ENCODE results near the gene ANXA11. TPM values are rescaled to one million over a fixed set of nuclear protein-coding genes. Genes with fewer than 3 reads are reported as not detected.

ANXA11 gene
- polyA plus RNA-seq, 1 donor from 2014 or later, result not detected

- Histone ChIP-seq H3K9me2 (ENCODE audit: insufficient read depth, low read length) (no peaks in the 10 kb centered on the region), H3K79me2 (replicated peaks; ENCODE audit: insufficient read depth, low read length) (no peaks in the 10 kb centered on the region), H3K4me3 (ENCODE audit: low read length) (no peak overlapping the region), H3K36me3 (ENCODE audit: insufficient read depth, low read length) (no peaks in the 10 kb centered on the region), H4K20me1 (ENCODE audit: insufficient read depth) (no peaks in the 10 kb centered on the region), H3K27ac (ENCODE audit: low read length) (no peak overlapping the region), H3K4me2 (ENCODE audit: low read length) (no peak overlapping the region), H3K9me3 (ENCODE audit: low read length) (no peaks in the 10 kb centered on the region), H2AFZ (ENCODE audit: low read depth, low read length) (no peak overlapping the region), H3K27me3 (ENCODE audit: insufficient read depth, low read depth, low read length) (no peaks in the 10 kb centered on the region), H3K9ac (ENCODE audit: low read length) (no peak overlapping the region), H3F3A (ENCODE audit: insufficient read depth, low read length, poor library complexity, severe bottlenecking) (no peaks in the 10 kb centered on the region)
- TF ChIP-seq CTCF (IDR thresholded peaks at IDR 0.05; ENCODE audit: poor library complexity, severe bottlenecking) (no peak), EP300 (conservative IDR thresholded peaks at IDR 0.05; ENCODE audit: poor library complexity, severe bottlenecking) (no peak), TAF1 (IDR thresholded peaks at IDR 0.05; ENCODE audit: low read depth) (no peak), REST (IDR thresholded peaks at IDR 0.05; ENCODE audit: borderline replicate concordance) (no peak), EZH2 (IDR thresholded peaks at IDR 0.05; ENCODE audit: borderline replicate concordance, insufficient read depth, low read length, poor library complexity, severe bottlenecking) (no peak), RAD21 (conservative IDR thresholded peaks at IDR 0.05) (no peak), POLR2AphosphoS5 (IDR thresholded peaks at IDR 0.05) (no peak), SMC3 (conservative IDR thresholded peaks at IDR 0.05; ENCODE audit: poor library complexity) (no peak), MXI1 (conservative IDR thresholded peaks at IDR 0.05; ENCODE audit: poor library complexity, severe bottlenecking) (no peak)
Observed at GRCh38 chr10:80158126-80158525, 47.2 kb downstream of the ANXA11 start.

- H4K20me1 ChIP-seq (ENCODE audit: insufficient read depth), result no peaks in the 10 kb centered on the region
- no peak overlapping the region for H3K4me3 ChIP-seq (ENCODE audit: low read length)
- no peak overlapping the region for H3K27ac ChIP-seq (ENCODE audit: low read length)
- no peaks in the 10 kb centered on the region for H3K79me2 ChIP-seq (replicated peaks; ENCODE audit: insufficient read depth, low read length)
- no peaks in the 10 kb centered on the region for H3F3A ChIP-seq (ENCODE audit: insufficient read depth, low read length, poor library complexity, severe bottlenecking)
- no peaks in the 10 kb centered on the region for H3K27me3 ChIP-seq (ENCODE audit: insufficient read depth, low read depth, low read length)
- H3K9me2 ChIP-seq (ENCODE audit: insufficient read depth, low read length), result no peaks in the 10 kb centered on the region
- H3K36me3 ChIP-seq (ENCODE audit: insufficient read depth, low read length), result no peaks in the 10 kb centered on the region
- no peak overlapping the region for H2AFZ ChIP-seq (ENCODE audit: low read depth, low read length)
- no peak overlapping the region for H3K4me2 ChIP-seq (ENCODE audit: low read length)
- TF ChIP-seq REST (IDR thresholded peaks at IDR 0.05; ENCODE audit: borderline replicate concordance) (no peak), TAF1 (IDR thresholded peaks at IDR 0.05; ENCODE audit: low read depth) (no peak), CTCF (IDR thresholded peaks at IDR 0.05; ENCODE audit: poor library complexity, severe bottlenecking) (no peak), MXI1 (conservative IDR thresholded peaks at IDR 0.05; ENCODE audit: poor library complexity, severe bottlenecking) (no peak), EZH2 (IDR thresholded peaks at IDR 0.05; ENCODE audit: borderline replicate concordance, insufficient read depth, low read length, poor library complexity, severe bottlenecking) (no peak), SMC3 (conservative IDR thresholded peaks at IDR 0.05; ENCODE audit: poor library complexity) (no peak), POLR2AphosphoS5 (IDR thresholded peaks at IDR 0.05) (no peak), EP300 (conservative IDR thresholded peaks at IDR 0.05; ENCODE audit: poor library complexity, severe bottlenecking) (no peak), RAD21 (conservative IDR thresholded peaks at IDR 0.05) (no peak)
- no peaks in the 10 kb centered on the region for H3K9me3 ChIP-seq (ENCODE audit: low read length)
- H3K9ac ChIP-seq (ENCODE audit: low read length), result no peak overlapping the region
Observed at GRCh38 chr10:80157561-80157960, 47.8 kb downstream of the ANXA11 start.
